SK-MEL-5 (cell line): ENCODE measurements around the gene GNGT2. TPM values are rescaled to one million over a fixed set of nuclear protein-coding genes. Genes with fewer than 3 reads are reported as not detected.

Experiments
- DNase-seq: peaks from one replicate; pipeline ENCODE4 v3.0.0-alpha.2; 2016; ENCODE audit warnings: low read depth, low spot score
- in situ Hi-C: cut with HindIII; loops from 2 replicates; pipeline ENCODE4 v1.10.0; 2016; ENCODE audit warnings: low sequenced_read_pairs, high pct_unique_total_duplicates, low pct_unique_long_range_greater_than_20kb
- polyA plus RNA-seq, 2 experiments: library from polyadenylated mRNA; depleted of rRNA; stranded (reverse); fragments of >200 nt; gene quantifications; 2 replicates each; pipeline ENCODE4 v1.2.3, GENCODE V29; 2015
- total RNA-seq: library from RNA; depleted of rRNA; stranded (reverse); fragments of >200 nt; shearing (Covaris generic); gene quantifications from 2 replicates; pipeline ENCODE4 v1.2.3, GENCODE V29; 2014; rRNA removed

GNGT2 gene
- not detected in 2 replicates for total RNA-seq
- polyA plus RNA-seq (2015; cell fraction: cytosol; rRNA removed): not detected in 2 replicates
- not detected in 2 replicates for polyA plus RNA-seq (2015; cell fraction: nucleus; rRNA removed)

DNA sequence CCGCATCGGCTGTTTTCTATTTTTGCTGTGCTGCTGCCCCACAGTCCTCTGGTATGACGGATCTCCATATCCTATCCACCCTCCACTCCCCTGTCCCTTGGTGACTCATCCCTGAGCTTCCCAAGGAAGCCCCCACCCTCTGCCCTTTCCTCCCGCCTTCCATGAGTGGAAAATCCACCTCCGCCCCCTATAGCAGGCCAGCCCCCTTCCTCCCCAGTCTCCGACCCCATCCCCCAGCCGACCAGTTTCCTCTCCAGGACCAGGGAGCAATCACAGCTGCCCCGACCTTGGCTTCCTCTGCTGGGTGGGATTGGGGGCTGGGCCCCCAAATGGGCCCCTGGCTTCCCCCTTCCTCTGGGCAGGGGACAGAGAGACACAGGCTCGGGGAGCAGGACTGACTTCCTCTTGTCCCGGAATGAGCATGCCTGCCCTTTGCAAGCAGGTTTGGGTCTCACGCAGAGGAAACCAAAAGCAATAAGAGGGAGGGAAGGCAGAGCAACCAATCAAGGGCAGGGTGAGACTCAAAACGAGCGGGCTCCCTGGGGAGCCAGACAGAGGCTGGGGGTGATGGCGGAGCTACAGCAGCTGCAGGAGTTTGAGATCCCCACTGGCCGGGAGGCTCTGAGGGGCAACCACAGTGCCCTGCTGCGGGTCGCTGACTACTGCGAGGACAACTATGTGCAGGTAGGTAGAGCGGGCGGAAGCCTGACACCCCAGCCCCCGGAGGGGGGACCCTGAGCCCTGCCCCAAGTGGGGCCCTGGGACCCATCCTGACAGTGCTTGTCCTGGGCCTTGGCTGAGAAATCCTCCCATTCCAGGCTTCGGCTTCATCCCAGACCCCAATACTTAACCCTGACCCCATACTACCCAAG is at the start of gene GNGT2, which contains the start of gene ABI3:
Gene GNGT2, minus strand, starts transcription at position 417 of the 872 bp plus-strand sequence. CDS start 3,152 bp downstream, outside the sequence.
Gene ABI3, plus strand, starts transcription at position 550 of the 872 bp plus-strand sequence. Its CDS starts 18 bp downstream, at position 568.
- in situ Hi-C loops: no loop called here
- no peak for DNase-seq

DNA sequence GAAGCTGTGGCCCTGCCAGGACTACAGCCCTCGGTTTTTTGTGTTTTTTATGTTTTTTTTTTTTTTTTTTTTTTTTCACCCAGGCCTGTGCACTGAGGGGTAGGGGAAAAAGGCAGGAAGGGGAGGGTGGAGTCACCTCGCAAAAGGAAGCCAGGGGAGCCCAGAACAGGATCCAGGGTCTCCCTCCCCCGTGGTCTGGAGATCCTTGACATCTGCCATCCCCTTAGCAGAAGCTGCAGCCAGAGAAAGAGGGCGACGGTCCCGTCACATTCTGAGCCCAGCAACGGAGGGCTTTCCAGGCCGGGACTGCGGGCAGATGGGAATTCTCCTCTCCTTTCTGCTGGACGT is 49.3 kb upstream of the GNGT2 start:
- in situ Hi-C loops: no loop called here
- DNase-seq: no peak

DNA sequence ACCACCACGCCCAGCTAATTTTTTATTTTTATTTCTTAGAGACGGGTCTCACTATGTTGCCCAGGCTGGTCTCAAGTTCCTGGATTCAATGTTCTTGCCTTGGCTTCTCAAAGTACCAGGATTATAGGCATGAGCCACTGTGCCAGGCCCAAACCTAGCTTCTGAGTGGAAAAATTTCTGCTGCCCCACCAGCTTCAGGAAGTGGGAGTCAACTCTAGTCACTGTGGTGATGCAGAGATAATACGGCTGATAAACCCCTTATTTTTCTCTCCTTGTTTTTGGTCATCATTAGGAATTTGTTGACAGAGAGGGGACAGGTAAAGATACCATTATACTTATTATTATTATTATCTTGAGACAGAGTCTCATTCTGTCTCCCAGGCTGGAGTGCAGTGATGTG is 48.0 kb upstream of the GNGT2 start:
- in situ Hi-C loops: no loop called here
- DNase-seq: no peak

DNA sequence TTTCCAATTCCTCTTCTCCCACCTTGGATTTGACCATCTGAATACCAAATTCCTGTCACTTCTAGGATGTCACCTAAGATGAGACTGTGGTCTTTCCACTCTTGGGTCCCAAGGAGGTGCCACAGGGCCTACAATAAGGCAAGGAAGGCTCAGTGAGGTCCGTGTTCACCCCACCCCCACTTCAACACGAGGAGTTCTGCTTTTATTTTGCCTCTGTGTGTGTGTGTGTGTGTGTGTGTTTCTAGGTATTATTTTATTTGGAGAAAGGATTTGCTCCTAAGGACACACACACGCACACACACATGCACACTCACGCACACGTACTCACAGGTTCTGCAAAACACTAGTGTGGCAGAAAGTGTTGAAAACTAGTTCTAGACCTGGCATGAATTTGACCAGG is 44.8 kb upstream of the GNGT2 start:
- in situ Hi-C loops: no loop called here
- no peak for DNase-seq

DNA sequence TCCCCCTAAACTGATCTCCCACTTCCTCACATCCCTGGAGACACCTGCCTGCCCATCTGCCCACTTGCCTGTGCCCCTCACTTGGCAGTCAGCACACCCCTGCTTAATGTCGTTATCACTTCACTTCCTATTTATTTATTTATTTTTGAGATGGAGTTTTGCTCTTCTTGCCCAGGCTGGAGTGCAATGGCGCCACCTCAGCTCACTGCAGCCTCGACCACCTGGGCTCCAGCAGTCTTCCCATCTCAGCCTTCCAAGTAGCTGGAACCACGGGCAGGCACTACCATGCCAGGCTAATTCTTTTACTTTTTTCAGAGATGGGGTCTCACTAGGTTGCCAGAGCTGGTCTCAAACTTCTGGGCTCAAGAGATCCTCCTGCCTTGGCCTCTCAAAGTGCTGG is 43.7 kb upstream of the GNGT2 start:
- in situ Hi-C loops: no loop called here
- no peak for DNase-seq

DNA sequence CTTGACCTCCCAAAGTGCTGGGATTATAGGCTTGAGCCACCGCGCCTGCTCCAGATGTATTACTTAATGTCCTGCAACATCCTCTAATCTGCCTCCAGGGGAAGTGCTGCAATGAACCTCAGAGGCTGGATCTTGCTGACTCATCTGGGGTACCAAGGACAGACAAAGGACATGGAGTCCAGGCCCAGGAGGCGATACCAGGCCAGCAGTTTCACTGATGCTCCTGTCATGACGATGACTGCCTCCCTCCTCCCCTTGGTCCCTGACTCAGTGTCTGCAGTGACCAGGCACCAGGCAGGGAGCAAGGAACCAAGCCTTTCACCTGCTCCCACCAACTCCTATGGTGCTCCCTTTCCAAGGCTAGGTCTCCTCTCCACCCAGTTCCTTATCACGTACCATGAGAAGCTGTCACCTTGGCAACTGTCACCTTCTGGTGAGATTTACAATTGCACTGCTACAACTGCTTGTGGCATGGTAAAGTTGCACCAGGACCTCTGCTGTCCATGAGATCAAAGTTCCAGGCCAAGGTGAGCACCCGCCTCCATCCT is 41.8 kb upstream of the GNGT2 start:
- DNase-seq: no peak
- in situ Hi-C loops: no loop called here

DNA sequence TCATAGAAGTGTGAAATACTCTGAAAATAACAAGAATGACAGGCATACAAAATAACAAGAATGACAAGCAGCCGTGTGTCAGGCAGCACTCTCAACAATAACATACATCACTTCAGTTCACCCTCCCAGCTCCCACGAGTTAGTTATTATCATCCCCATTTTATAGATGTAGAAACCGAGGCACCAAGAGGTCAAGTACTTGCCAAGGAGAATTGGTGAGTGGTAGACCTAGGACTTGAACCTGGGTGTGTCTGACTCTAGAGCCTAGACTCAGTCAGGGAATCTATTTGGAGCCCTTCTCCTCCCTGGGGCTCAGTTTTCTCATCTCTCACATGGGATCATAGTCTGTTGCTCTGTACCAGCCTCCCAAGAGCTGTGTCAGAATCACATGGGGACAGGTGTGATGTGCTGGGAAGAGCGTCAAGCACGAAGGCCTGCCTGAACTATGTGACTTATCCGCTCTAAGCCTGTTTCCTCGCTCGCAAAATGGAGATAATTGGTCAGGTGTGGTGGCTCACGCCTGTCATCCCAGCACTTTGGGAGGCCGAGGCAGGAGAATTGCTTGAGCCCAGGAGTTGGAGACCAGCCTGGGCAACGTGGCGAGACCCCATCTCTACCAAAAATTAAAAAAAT is 39.6 kb upstream of the GNGT2 start:
- DNase-seq: no peak
- in situ Hi-C loops: no loop called here

DNA sequence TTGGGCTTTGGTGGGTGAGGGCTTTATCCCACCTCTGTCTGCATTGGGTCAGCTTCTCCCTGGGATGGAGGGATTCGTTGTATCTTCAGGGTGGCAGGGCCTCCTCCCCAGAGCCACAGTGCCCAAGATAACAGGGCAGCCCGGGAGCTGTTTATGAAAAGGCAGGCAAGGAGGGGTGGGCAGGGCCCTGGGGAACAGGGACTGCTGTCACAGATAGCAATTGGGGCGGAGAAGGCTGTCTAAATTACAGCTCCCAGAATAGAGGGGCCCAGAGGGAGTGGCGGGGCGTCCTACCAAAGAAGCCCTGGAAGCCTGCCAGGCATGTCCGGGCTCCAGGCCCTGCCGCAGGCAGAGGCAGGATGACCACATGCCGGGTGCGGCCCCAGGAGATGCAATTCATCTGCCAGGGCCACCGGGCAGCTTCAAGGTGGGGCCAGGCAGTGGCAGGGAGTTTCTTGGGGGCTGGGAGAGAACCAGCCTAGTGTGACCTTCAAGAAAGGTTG is 39.0 kb upstream of the GNGT2 start:
- no peak for DNase-seq
- in situ Hi-C loops: no loop called here

DNA sequence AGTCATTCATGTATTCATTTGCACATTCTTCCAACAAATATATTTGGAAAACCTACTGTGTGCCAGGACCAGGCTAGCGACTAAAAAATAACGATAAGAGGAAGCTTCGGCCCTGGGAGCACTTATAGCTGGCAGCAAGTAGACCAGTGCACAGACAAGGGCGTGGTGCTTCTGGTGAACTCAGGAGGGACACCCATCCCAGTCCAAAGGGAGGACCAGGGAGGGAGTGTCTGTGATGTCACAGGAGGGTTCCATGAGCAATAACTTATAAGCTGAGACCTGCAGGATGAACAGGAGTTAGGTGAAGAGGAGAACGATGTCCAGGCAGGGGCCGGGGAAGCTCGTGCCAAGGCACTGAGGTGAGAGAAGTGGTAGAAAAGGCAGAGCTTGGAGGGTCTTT is 37.6 kb upstream of the GNGT2 start:
- in situ Hi-C loops: no loop called here
- DNase-seq: no peak

DNA sequence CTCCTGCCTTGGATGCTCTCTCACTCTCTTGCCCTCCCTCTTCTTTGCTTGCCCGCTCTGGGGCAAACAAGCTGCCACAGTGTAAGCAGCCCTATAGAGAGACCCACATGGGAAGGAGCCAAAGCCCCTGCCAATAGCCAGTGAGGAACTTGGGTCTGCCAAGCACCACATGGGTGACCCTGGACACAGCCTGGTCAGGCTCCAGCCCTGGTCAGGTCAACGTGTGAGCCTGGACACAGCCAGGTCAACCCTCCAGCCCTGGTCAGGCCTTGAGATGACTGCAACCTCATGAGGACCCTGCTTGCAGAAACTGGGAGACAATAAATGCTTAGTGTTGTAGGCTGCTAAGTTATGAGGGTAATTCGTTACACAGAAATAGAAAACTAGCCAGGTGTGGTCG is 34.5 kb upstream of the GNGT2 start:
- no peak for DNase-seq
- in situ Hi-C loops: no loop called here

DNA sequence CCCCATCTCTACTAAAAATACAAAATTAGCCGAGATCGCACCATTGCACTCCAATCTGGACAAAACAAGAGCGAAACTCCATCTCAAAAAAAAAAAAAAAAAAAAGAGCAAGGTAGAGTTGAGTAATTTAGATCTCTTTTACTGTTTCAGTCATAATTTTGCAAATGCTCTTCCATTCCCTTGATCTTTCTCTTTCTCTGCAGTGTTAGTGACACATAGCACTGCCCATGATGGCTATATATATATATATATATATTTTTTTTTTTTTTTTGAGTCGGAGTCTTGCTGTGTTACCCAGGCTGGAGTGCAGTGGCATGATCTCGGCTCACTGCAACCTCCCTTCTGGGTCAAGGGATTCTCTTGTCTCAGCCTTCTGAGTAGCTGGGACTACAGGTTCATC is 32.4 kb upstream of the GNGT2 start:
- no peak for DNase-seq
- in situ Hi-C loops: no loop called here

DNA sequence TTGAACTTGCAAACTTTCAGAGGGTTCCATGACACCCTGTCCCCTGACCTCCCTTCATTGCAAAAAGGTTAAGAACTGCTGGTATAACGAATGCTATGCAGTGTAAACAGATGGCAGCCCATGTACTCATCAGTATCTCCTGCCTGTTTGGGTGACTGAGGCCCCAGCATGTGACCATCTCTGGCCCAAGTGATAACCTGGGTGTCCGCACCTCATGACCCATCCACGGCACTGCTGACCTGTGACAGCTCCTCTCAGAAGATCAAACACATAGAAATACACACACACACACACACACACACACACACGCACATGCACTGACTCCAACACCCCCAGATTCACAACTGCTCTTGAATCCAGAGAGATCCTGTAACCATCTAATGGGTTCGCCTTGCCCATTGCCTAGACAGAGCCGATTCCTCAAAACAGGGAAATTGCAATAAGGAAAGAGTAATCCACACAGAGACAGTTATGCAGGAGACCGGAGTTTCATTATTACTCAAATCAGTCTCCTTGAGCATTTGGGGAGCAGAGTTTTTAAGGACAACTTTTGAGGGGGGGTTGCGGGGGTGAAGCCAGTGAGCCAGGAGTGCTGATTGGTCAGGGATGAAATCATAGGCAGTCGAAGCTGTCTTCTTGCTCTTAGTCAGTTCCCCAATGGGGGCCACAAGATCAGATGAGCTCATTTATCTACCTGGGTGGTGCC is 31.5 kb upstream of the GNGT2 start:
- no peak for DNase-seq
- in situ Hi-C loops: no loop called here

DNA sequence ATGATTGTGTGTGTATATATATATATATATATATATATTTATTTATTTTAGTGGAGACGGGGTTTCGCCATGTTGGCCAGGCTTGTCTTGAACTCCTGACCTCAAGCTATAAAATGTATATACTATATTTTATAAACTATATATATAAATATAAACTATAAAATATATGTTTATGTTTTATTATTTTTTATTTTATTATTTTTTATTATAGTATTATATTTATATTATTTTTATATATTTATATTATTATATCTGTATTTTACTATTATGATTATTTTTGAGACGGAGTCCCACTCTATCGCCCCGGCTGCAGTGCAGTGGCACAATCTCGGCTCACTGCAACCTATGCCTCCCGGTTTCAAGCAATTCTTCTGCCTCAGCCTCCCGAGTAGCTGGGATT is 30.7 kb upstream of the GNGT2 start:
- in situ Hi-C loops: no loop called here
- DNase-seq: no peak

DNA sequence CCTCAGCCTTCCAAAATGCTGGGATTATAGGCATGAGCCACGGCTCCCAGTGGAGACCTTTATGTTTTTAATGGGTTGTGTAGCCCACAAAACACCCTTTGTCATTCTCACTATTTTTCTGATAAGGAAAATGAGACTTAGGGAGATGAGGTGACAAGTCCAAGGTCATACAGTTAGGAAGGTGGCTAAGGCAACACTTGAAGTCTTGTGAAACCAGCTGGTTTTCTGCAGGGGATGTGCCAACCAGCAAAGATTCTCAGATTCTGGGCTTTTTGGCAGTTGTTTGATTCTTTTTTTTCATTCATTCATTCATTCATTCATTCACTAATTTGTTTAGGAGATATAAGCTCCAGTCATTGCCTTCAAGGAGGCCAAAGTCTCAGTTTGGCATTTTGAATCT is 30.2 kb upstream of the GNGT2 start:
- DNase-seq: no peak
- in situ Hi-C loops: no loop called here

DNA sequence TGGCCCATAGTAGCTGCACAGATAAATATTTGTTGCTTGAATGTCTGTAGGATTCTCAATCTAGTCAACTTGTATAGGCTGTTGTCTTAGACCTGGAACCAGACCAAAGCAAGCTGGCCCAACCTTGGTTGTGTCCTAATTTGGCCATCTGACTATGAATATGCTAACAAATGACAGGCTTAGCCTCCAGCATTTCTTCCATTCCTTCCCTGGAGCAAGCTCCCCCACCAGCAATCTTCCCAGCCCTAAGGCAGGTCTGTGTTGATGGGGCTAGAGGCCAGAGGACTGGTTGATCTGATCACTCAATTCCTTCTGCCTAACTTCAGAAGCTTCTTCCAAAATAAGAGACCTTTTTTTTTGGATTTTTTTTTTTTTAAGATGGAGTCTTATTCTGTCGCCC is 29.6 kb upstream of the GNGT2 start:
- in situ Hi-C loops: no loop called here
- no peak for DNase-seq

DNA sequence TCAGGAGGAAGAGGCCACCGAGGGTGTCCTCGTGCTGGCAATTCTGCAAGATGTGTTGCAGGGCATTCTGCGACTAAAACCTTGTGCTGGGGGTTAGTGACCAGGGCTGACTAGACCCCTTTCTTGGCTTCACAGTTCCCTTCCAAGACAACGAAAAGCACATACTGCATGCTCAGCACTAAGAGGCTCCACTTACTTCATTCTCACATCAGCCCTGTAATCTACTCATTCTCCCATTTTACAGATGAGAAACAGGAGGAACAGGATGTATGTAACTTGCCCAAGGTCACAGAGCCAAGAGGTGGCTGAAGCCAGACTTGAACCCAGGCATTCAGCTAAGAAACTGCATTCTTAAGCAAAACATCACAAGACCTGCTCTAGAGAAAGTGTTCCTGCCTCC is 25.5 kb upstream of the GNGT2 start:
- in situ Hi-C loops: no loop called here
- DNase-seq: no peak

DNA sequence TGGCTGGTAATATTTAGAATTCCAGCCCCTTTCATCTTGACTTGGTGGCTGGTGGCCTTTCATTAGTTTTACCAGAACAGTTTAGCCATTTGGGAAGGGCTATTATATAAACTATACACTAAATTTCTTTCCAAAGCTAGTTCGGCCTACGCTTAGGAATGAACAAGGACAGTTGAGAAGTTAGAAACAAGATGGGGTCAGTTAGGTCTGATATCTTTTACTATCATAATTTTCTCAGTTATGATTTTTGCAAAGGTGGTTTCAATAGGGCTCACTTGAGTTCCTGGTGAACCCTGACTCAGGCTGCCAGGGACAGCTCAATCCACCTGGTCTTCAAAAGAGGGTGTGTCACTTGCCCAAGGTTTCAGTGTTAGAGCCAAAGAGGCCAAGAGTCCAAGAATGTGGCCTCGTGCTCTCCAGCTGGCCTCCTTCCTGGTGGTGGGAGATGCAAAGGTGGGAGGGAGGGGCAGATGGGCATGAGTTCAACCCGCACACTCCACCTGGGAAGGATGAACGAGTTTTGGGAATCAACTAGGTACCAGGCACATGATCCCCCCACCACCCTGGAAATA is 24.2 kb upstream of the GNGT2 start:
- no peak for DNase-seq
- in situ Hi-C loops: no loop called here

DNA sequence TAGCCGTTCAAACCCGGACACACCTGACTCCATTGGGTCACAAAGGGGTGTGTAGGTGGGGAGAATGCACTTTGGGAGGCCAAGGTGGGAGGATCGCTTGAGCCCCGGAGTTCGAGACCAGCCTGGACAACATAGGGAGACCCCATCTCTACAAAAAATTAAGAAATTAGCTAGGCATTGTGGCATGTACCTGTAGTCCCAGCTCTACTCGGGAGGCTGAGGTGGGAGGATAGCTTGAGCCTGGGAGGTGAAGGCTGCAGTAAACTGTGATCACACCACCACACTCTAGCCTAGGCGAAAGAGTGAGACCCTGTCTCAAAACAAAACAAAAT is 21.2 kb upstream of the GNGT2 start:
- in situ Hi-C loops: no loop called here
- no peak for DNase-seq
